H9 (cell line): ENCODE measurements around the gene CERS6. TPM values are rescaled to one million over a fixed set of nuclear protein-coding genes. Genes with fewer than 3 reads are reported as not detected.

Experiments used
- DNase-seq: peaks from one replicate; pipeline ENCODE4 v3.0.0-alpha.2; 2017
- H2AFZ ChIP-seq: one replicate; pipeline ENCODE4 v1.6.1; 2013; ENCODE audit warnings: mild to moderate bottlenecking, low read length, control low read depth, moderate library complexity
- H2AK5ac ChIP-seq: 2 replicates; pipeline ENCODE4 v1.6.1; 2013; ENCODE audit warnings: low read length, control low read depth, mixed read lengths; ENCODE audit not compliant: insufficient read length
- H2BK120ac ChIP-seq: one replicate; pipeline ENCODE4 v1.6.1; 2013; ENCODE audit warnings: low read depth, mild to moderate bottlenecking, low read length, control low read depth, inconsistent platforms; ENCODE audit not compliant: poor library complexity, severe bottlenecking
- H2BK12ac ChIP-seq: 2 replicates; pipeline ENCODE4 v1.6.1; 2013; ENCODE audit warnings: low read length, control low read depth, mixed read lengths, low read depth; ENCODE audit not compliant: insufficient read length
- H2BK15ac ChIP-seq: 2 replicates; pipeline ENCODE4 v1.6.1; 2013; ENCODE audit warnings: low read depth, low read length, control low read depth
- H2BK20ac ChIP-seq: one replicate; pipeline ENCODE4 v1.6.1; 2013; ENCODE audit warnings: low read depth, mild to moderate bottlenecking, low read length, control low read depth, inconsistent platforms; ENCODE audit not compliant: poor library complexity, severe bottlenecking
- H2BK5ac ChIP-seq: 2 replicates; pipeline ENCODE4 v1.6.1; 2013; ENCODE audit warnings: low read length, control low read depth, mixed read lengths; ENCODE audit not compliant: insufficient read length
- H3K14ac ChIP-seq: 2 replicates; pipeline ENCODE4 v1.6.1; 2013; ENCODE audit warnings: low read length, control low read depth; ENCODE audit not compliant: insufficient read depth
- H3K18ac ChIP-seq: 2 replicates; pipeline ENCODE4 v1.6.1; 2013; ENCODE audit warnings: low read depth, mild to moderate bottlenecking, mixed read lengths, low read length, control low read depth; ENCODE audit not compliant: insufficient read length
- H3K23ac ChIP-seq: 2 replicates; pipeline ENCODE4 v1.6.1; 2013; ENCODE audit warnings: low read length, control low read depth, mixed read lengths, low read depth; ENCODE audit not compliant: insufficient read length
- H3K23me2 ChIP-seq: 2 replicates; pipeline ENCODE4 v1.6.1; 2013; ENCODE audit warnings: low read depth, mild to moderate bottlenecking, mixed read lengths, low read length, control low read depth; ENCODE audit not compliant: insufficient read length, poor library complexity, severe bottlenecking
- H3K27ac ChIP-seq: 2 replicates; pipeline ENCODE4 v1.5.1; 2013; ENCODE audit warnings: low read length, control low read depth, mixed read lengths, low read depth; ENCODE audit not compliant: insufficient read length
- H3K27me3 ChIP-seq: 2 replicates; pipeline ENCODE4 v1.6.1; 2013; ENCODE audit warnings: low read length, control low read depth, inconsistent platforms; ENCODE audit not compliant: insufficient read depth
- H3K4ac ChIP-seq: 2 replicates; pipeline ENCODE4 v1.6.1; 2013; ENCODE audit warnings: low read depth, mild to moderate bottlenecking, control low read depth, inconsistent platforms, low read length, moderate library complexity
- H3K4me1 ChIP-seq: 2 replicates; pipeline ENCODE4 v1.6.1; 2013; ENCODE audit warnings: low read length, control low read depth, inconsistent platforms; ENCODE audit not compliant: insufficient read depth
- H3K4me2 ChIP-seq: 2 replicates; pipeline ENCODE4 v1.6.1; 2013; ENCODE audit warnings: low read length, control low read depth, mixed read lengths; ENCODE audit not compliant: insufficient read length, insufficient read depth
- H3K56ac ChIP-seq: 2 replicates; pipeline ENCODE4 v1.6.1; 2013; ENCODE audit warnings: low read depth, mild to moderate bottlenecking, mixed read lengths, low read length, control low read depth; ENCODE audit not compliant: insufficient read length
- H3K79me1 ChIP-seq: 2 replicates; pipeline ENCODE4 v1.6.1; 2013; ENCODE audit warnings: low read depth, mild to moderate bottlenecking, moderate library complexity, low read length, control low read depth, inconsistent platforms; ENCODE audit not compliant: insufficient read depth, poor library complexity, severe bottlenecking
- H3K79me2 ChIP-seq: 2 replicates; pipeline ENCODE4 v1.6.1; 2013; ENCODE audit warnings: low read length, control low read depth, inconsistent platforms; ENCODE audit not compliant: insufficient read depth
- H3K9ac ChIP-seq: 2 replicates; pipeline ENCODE4 v1.6.1; 2013; ENCODE audit warnings: low read length, control low read depth, mixed read lengths; ENCODE audit not compliant: insufficient read length; ENCODE audit errors: extremely low read depth
- H3K9me3 ChIP-seq: one replicate; pipeline ENCODE4 v1.6.1; 2013; ENCODE audit warnings: low read depth, low read length, inconsistent platforms; ENCODE audit not compliant: control insufficient read depth
- H3T11ph ChIP-seq: one replicate; pipeline ENCODE4 v1.6.1; 2013; ENCODE audit warnings: mild to moderate bottlenecking, low read length, control low read depth, inconsistent platforms
- H4K20me1 ChIP-seq: one replicate; pipeline ENCODE4 v1.6.1; 2013; ENCODE audit not compliant: control insufficient read depth, insufficient read length, insufficient read depth
- H4K5ac ChIP-seq: 2 replicates; pipeline ENCODE4 v1.6.1; 2013; ENCODE audit warnings: low read depth, mild to moderate bottlenecking, mixed read lengths, low read length, control low read depth; ENCODE audit not compliant: insufficient read length
- H4K8ac ChIP-seq: replicated peaks from 2 replicates; pipeline ENCODE4 v1.6.1; 2013; ENCODE audit warnings: low read length, control low read depth, mixed read lengths, low read depth; ENCODE audit not compliant: insufficient read length
- H4K91ac ChIP-seq: 2 replicates; pipeline ENCODE4 v1.6.1; 2013; ENCODE audit warnings: low read depth, mild to moderate bottlenecking, moderate library complexity, mixed read lengths, low read length, control low read depth; ENCODE audit not compliant: insufficient read length
- H3K27ac Mint-ChIP-seq, 3 experiments: 2 replicates in 2 of 3; 3 replicates in 1 of 3; pipeline ENCODE4 v1.8.0; 2020 to 2021; ENCODE audit warnings: mixed read lengths in 3 of 3, mild to moderate bottlenecking in 1 of 3, moderate library complexity in 1 of 3
- H3K27me3 Mint-ChIP-seq: 2 replicates; pipeline ENCODE4 v1.8.0; 2021; ENCODE audit warnings: low read depth, mild to moderate bottlenecking, moderate library complexity, mixed read lengths
- H3K36me3 Mint-ChIP-seq, 3 experiments: 2 replicates in 2 of 3; 3 replicates in 1 of 3; pipeline ENCODE4 v1.8.0; 2020 to 2021; ENCODE audit warnings: low read depth in 3 of 3, mixed read lengths in 3 of 3; ENCODE audit not compliant: insufficient read depth in 1 of 3
- H3K4me1 Mint-ChIP-seq, 2 experiments: 2 replicates each; pipeline ENCODE4 v1.8.0; 2020; ENCODE audit warnings: mixed read lengths in 2 of 2
- H3K4me3 Mint-ChIP-seq, 2 experiments: 2 replicates in 1 of 2; 3 replicates in 1 of 2; pipeline ENCODE4 v1.8.0; 2020 to 2021; ENCODE audit warnings: mild to moderate bottlenecking in 2 of 2, mixed read lengths in 2 of 2, moderate library complexity in 1 of 2
- H3K9me3 Mint-ChIP-seq, 2 experiments: 2 replicates in 1 of 2; 3 replicates in 1 of 2; pipeline ENCODE4 v1.8.0; 2020; ENCODE audit warnings: mild to moderate bottlenecking in 2 of 2, mixed read lengths in 2 of 2, moderate library complexity in 1 of 2
- CTCF ChIP-seq: fragments of 200-600 bp; sonication (generic); conservative IDR thresholded peaks from 3 replicates; pipeline ENCODE4 v1.8.0; 2021; ENCODE audit warnings: antibody characterized with exemption, mild to moderate bottlenecking
- total RNA-seq: library from RNA; stranded (reverse); gene quantifications from 2 replicates; pipeline ENCODE4 v1.2.1, GENCODE V29; 2021

CERS6 gene
- total RNA-seq, 1 experiment from 2014 or later: 17.7 TPM

- TF ChIP-seq CTCF: no peak
- H2AFZ ChIP-seq: no peak overlapping the region
These were observed 276.4 kb downstream of the CERS6 start for GRCh38 chr2:168732506-168732905.

More at GRCh38 chr2:168732506-168732905, 276.4 kb downstream of the CERS6 start:
- no peak for DNase-seq
- Histone ChIP-seq H3T11ph (no peak overlapping the region), H3K9me3 (no peaks in the 10 kb centered on the region), H2BK5ac (no peak overlapping the region), H3K23me2 (no peaks in the 10 kb centered on the region), H3K4ac (no peak overlapping the region), H4K91ac (no peak overlapping the region), H4K20me1 (no peaks in the 10 kb centered on the region), H3K9ac (no peak overlapping the region), H3K56ac (no peak overlapping the region), H4K8ac (no peak overlapping the region), H3K18ac (no peak overlapping the region), H3K4me1 (peaks cover 9% of the 10 kb centered on the region), H2BK15ac (no peak overlapping the region), H2BK12ac (no peak overlapping the region), H4K5ac (no peak overlapping the region), H3K79me2 (no peaks in the 10 kb centered on the region), H2AK5ac (no peak overlapping the region), H3K79me1 (no peaks in the 10 kb centered on the region), H3K4me2 (no peak overlapping the region), H3K27ac (no peak overlapping the region), H3K23ac (no peak overlapping the region), H2BK120ac (no peak overlapping the region), H3K14ac (no peak overlapping the region), H3K27me3 (no peaks in the 10 kb centered on the region), H2BK20ac (no peak overlapping the region)
- Mint-ChIP-seq H3K36me3 (no peaks in the 10 kb centered on the region), H3K27me3 (no peaks in the 10 kb centered on the region), H3K9me3 (no peaks in the 10 kb centered on the region), H3K4me3 (no peak overlapping the region), H3K4me1 (peaks cover 21 to 31% of the 10 kb centered on the region in 2 experiments), H3K27ac (peak overlapping the region in 1 of 3 experiments; percentile 18; a peak in 1 of 7 replicates)
